ENCODE results near the gene FUZ. TPM values are rescaled to one million over a fixed set of nuclear protein-coding genes. Genes with fewer than 3 reads are reported as not detected.

Gene FUZ
- 18.6 and 29.7 TPM in 2 replicates for total RNA-seq

- Histone ChIP-seq H3K27ac (ENCODE audit: low read depth, low read length) (peak within 1 kb of the TSS; percentile 97), H3K4me2 (ENCODE audit: insufficient read depth, low read length) (peak within 1 kb of the TSS; percentile 90), H2AFZ (ENCODE audit: low read length) (peak within 1 kb of the TSS; percentile 87), H3K4me1 (ENCODE audit: insufficient read depth, low read length) (peaks cover 22% of the 10 kb centered on the region), H3K9me3 (ENCODE audit: low read depth, low read length) (no peaks in the 10 kb centered on the region), H3K27me3 (ENCODE audit: insufficient read depth, low read length) (no peaks in the 10 kb centered on the region), H3K4me3 (ENCODE audit: insufficient read depth, low read length) (peak within 1 kb of the TSS; percentile 85), H3K79me2 (ENCODE audit: insufficient read depth, low read length) (peaks cover 1% of the 10 kb centered on the region), H4K20me1 (ENCODE audit: insufficient read depth, low read length) (peaks cover under 1% of the 10 kb centered on the region), H3K36me3 (ENCODE audit: insufficient read depth, low read length) (no peaks in the 10 kb centered on the region)
- TF ChIP-seq CTCF (IDR thresholded peaks at IDR 0.05; ENCODE audit: extremely low read depth, low read depth, low read length) = peak; percentile 23
- peak; percentile 98 for DNase-seq (ENCODE audit: insufficient read length, low spot score, missing footprints)
These were observed at the start of gene FUZ for GRCh38 chr19:49812997-49813861. TSS of gene FUZ (minus strand) at chr19:49813292. CDS start at chr19:49813106, 186 bp downstream.

GRCh38 chr19:49862391-49863253 is 49.5 kb upstream of the FUZ start:
- TF ChIP-seq CTCF (IDR thresholded peaks at IDR 0.05; ENCODE audit: extremely low read depth, low read depth, low read length) = peak; percentile 12
- Histone ChIP-seq H3K9me3 (ENCODE audit: low read depth, low read length) (no peaks in the 10 kb centered on the region), H3K36me3 (ENCODE audit: insufficient read depth, low read length) (peaks cover 52% of the 10 kb centered on the region), H3K4me1 (ENCODE audit: insufficient read depth, low read length) (peaks cover 29% of the 10 kb centered on the region), H3K27ac (ENCODE audit: low read depth, low read length) (no peak overlapping the region), H3K27me3 (ENCODE audit: insufficient read depth, low read length) (no peaks in the 10 kb centered on the region), H4K20me1 (ENCODE audit: insufficient read depth, low read length) (peaks cover 29% of the 10 kb centered on the region), H3K4me2 (ENCODE audit: insufficient read depth, low read length) (no peak overlapping the region), H3K4me3 (ENCODE audit: insufficient read depth, low read length) (no peak overlapping the region), H2AFZ (ENCODE audit: low read length) (no peak overlapping the region), H3K79me2 (ENCODE audit: insufficient read depth, low read length) (peaks cover 41% of the 10 kb centered on the region)
- DNase-seq (ENCODE audit: insufficient read length, low spot score, missing footprints) = peak; percentile 92

GRCh38 chr19:49861541-49862378 is 48.7 kb upstream of the FUZ start:
- peaks cover 27% of the 10 kb centered on the region for H3K4me1 ChIP-seq (ENCODE audit: insufficient read depth, low read length)
- peaks cover 29% of the 10 kb centered on the region for H4K20me1 ChIP-seq (ENCODE audit: insufficient read depth, low read length)
- H3K79me2 ChIP-seq (ENCODE audit: insufficient read depth, low read length) = peaks cover 39% of the 10 kb centered on the region
- H3K4me2 ChIP-seq (ENCODE audit: insufficient read depth, low read length) = no peak overlapping the region
- no peak overlapping the region for H3K4me3 ChIP-seq (ENCODE audit: insufficient read depth, low read length)
- no peak for TF ChIP-seq CTCF (IDR thresholded peaks at IDR 0.05; ENCODE audit: extremely low read depth, low read depth, low read length)
- peaks cover 60% of the 10 kb centered on the region for H3K36me3 ChIP-seq (ENCODE audit: insufficient read depth, low read length)
- no peak overlapping the region for H2AFZ ChIP-seq (ENCODE audit: low read length)
- no peaks in the 10 kb centered on the region for H3K9me3 ChIP-seq (ENCODE audit: low read depth, low read length)
- DNase-seq (ENCODE audit: insufficient read length, low spot score, missing footprints) = no peak
- H3K27me3 ChIP-seq (ENCODE audit: insufficient read depth, low read length) = no peaks in the 10 kb centered on the region
- H3K27ac ChIP-seq (ENCODE audit: low read depth, low read length) = no peak overlapping the region
